ENCODE measurements around the gene ERG. TPM values are rescaled to one million over a fixed set of nuclear protein-coding genes. Genes with fewer than 3 reads are reported as not detected.

ERG gene
- total RNA-seq, 2 donors from 2014 or later: not detected

DNA sequence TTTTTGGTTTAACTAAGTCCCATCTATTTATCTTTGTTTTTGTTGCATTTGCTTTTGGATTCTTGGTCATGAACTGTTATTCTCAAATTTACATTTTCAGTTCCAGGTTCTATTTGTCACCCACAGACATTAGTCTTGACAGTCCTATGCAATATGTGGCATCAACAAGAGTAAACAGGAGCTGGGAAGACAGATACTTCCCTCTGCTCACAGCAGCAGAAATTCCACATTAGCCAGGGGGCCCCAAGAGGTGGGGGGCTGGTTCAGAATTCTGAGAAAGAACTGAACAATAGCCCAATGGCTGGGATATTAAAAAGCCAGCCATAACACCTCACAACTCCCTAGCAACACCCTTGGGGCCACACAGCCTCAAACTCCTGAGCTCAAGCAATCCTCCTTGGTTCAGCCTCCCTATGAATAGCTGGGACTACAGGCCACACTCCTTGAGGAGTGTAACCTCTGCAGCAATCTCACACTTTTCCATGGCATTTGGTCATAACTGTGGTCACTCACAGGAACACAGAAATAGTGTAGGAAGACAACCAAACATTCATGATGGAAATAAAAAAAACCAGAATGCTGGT is 67.8 kb downstream of the ERG start:
- ATAC-seq (no peak), DNase-seq (ENCODE audit: low spot score) (no peak)
- Mint-ChIP-seq H3K27me3 (peaks cover 0 to 14% of the 10 kb centered on the region in 2 donors), H3K36me3 (no peaks in the 10 kb centered on the region), H3K4me1 (ENCODE audit: low read depth in 2 of 2) (no peaks in the 10 kb centered on the region), H3K9me3 (no peaks in the 10 kb centered on the region), H3K27ac (no peak overlapping the region), H3K4me3 (no peak overlapping the region)

DNA sequence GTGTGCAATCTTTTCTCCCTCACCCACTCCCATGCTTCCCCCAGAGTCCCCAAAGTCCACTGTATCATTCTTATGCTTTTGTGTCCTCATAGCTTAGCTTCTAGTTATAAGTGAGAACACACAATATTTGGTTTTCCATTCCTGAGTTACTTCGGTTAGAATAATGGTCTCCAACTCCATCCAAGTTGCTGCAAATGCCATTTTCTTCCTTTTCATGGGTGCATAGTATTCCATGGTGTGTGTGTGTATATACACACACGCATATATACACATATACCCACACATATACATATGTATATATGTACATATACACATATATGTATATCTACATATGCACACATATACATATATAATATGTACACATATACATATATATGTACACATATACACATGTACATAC is 69.3 kb downstream of the ERG start:
- H3K27ac Mint-ChIP-seq: no peak overlapping the region
- no peaks in the 10 kb centered on the region for H3K36me3 Mint-ChIP-seq
- H3K4me1 Mint-ChIP-seq (ENCODE audit: low read depth in 2 of 2): no peaks in the 10 kb centered on the region
- H3K27me3 Mint-ChIP-seq: peaks cover 0 to 11% of the 10 kb centered on the region in 2 donors
- ATAC-seq: no peak
- no peak for DNase-seq (ENCODE audit: low spot score)
- no peak overlapping the region for H3K4me3 Mint-ChIP-seq
- no peaks in the 10 kb centered on the region for H3K9me3 Mint-ChIP-seq

DNA sequence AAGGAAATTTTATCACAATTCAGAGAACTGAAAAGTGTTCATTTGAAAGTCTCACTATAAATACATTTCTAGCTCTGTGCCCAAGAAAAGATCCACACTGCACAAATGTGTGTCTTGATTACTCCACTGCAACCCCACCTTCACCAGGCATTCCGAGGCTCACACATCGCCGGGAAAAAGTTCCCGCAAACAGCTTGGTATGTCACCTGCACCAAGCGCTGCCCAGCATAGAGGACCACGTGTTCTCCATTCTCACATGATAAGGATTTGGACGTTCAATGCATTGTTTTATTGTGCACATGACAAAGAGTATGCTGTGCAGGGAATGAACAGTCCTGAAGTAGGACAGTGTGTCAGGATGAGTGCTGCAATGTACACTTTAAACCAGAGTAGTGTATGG is 70.1 kb downstream of the ERG start:
- no peaks in the 10 kb centered on the region for H3K9me3 Mint-ChIP-seq
- DNase-seq (ENCODE audit: low spot score) (no peak), ATAC-seq (no peak)
- H3K4me3 Mint-ChIP-seq: no peak overlapping the region
- H3K27me3 Mint-ChIP-seq: peaks cover 0 to 14% of the 10 kb centered on the region in 2 donors
- H3K4me1 Mint-ChIP-seq (ENCODE audit: low read depth in 2 of 2): no peaks in the 10 kb centered on the region
- no peaks in the 10 kb centered on the region for H3K36me3 Mint-ChIP-seq
- H3K27ac Mint-ChIP-seq: no peak overlapping the region

DNA sequence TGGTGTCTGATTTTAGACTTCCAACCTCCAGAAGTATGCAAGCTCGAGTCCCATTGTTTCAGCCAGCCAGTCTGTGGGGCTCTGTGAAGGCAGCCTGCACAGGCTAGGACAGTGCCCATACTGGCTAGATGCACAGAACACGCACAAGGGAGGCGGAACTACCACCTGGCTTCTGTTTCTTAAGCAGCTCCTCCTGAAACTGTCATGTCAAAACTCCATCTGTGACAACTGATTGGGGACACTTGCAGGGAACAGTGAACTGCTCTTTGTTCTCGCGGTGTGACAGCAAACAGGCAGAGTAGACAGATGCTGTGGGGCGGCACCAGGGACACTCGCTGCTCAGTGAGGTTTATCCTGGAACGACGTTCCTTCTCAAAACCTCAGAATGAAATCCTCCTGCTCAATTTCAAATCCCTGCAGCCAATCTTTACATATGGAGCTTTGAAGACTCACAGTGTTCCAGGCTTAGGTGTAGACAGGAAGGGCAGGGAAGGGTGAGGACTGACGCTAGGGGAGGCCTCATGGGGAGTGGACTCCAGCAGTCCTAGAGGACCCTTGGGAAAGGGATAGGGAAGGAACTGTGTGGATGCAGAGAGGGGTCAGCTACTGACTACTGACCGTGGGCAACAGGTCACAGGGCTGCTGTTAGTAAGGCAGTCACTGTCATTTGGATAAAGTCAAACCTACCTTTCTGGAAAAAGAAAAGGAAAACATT is 73.8 kb downstream of the ERG start:
- H3K4me1 Mint-ChIP-seq (ENCODE audit: low read depth in 2 of 2): no peaks in the 10 kb centered on the region

DNA sequence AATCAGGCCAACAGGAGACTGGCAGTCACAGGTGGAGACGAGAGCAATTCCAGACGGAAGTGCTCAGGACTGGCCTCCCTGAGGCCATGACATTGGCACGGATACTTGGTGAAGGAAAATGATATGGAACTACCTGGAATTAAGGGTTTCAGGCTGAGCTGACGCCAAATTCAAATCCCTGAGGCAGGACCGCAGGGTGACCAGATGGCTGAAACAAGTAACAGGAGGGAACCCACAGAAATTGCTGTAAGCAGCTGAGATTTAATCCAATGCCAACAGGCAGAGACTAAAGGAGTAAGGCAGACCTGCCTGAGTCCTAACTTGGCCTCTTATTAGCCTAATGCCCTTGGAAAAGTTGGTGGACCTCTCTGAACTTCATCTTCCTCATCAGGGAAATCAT is 76.2 kb downstream of the ERG start:
- Mint-ChIP-seq H3K9me3 (no peaks in the 10 kb centered on the region), H3K4me3 (no peak overlapping the region), H3K27ac (no peak overlapping the region), H3K36me3 (no peaks in the 10 kb centered on the region), H3K27me3 (peaks cover 0 to 11% of the 10 kb centered on the region in 2 donors), H3K4me1 (ENCODE audit: low read depth in 2 of 2) (no peaks in the 10 kb centered on the region)
- ATAC-seq (no peak), DNase-seq (ENCODE audit: low spot score) (no peak)

More for the DNA sequence above, 73.8 kb downstream of the ERG start:
- Mint-ChIP-seq H3K27me3 (peaks cover 0 to 11% of the 10 kb centered on the region in 2 donors), H3K27ac (no peak overlapping the region), H3K36me3 (no peaks in the 10 kb centered on the region), H3K4me3 (no peak overlapping the region), H3K9me3 (no peaks in the 10 kb centered on the region)
- ATAC-seq (peak in 1 of 2 donors; percentile 46), DNase-seq (ENCODE audit: low spot score) (no peak)

DNA sequence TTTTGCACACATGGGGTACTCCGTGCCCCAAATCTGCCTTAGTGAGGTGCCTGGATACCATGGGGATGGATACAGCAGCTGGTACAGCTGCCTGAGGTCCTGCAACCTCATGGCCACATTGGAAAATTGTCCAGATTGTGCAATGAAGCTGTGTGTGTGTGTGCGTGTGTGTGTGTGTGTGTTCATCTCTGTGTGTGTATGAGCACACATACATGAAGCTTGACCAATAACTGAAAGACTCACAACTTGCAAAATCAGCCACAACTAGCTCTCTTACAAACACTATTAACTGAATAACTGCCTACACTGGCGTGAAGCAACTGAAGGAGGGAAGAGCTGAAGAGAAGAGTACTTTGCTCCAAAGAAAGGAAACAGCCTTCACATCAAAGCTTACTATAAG is 78.1 kb downstream of the ERG start:
- Mint-ChIP-seq H3K9me3 (no peaks in the 10 kb centered on the region), H3K27me3 (peaks cover 6 to 9% of the 10 kb centered on the region in 2 donors), H3K4me3 (no peak overlapping the region), H3K27ac (no peak overlapping the region), H3K4me1 (ENCODE audit: low read depth in 2 of 2) (no peaks in the 10 kb centered on the region), H3K36me3 (no peaks in the 10 kb centered on the region)
- ATAC-seq: no peak
- DNase-seq (ENCODE audit: low spot score): no peak

DNA sequence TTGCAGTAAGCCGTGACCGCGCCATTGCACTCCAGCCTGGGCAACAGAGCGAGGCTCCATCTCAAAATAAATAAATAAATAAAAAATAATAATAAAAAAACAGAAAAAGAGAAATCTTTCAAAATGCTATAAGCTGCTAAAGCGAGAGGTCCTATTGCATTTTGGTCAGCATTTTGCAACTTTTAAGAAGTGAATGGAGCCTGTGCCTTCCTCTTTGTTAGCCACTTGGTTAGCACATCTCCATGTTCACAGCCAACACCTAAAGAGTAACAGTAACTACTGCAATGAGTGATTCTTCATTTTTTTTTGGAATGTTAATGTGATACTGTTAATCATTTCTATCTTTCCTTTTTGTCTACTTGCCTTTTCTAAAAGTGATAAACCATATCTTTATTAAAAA is 80.6 kb downstream of the ERG start:
- Mint-ChIP-seq H3K4me1 (ENCODE audit: low read depth in 2 of 2) (no peaks in the 10 kb centered on the region), H3K36me3 (no peaks in the 10 kb centered on the region), H3K9me3 (no peaks in the 10 kb centered on the region), H3K27me3 (peaks cover 16 to 26% of the 10 kb centered on the region in 2 donors), H3K27ac (no peak overlapping the region), H3K4me3 (no peak overlapping the region)
- ATAC-seq: no peak
- DNase-seq (ENCODE audit: low spot score): no peak

DNA sequence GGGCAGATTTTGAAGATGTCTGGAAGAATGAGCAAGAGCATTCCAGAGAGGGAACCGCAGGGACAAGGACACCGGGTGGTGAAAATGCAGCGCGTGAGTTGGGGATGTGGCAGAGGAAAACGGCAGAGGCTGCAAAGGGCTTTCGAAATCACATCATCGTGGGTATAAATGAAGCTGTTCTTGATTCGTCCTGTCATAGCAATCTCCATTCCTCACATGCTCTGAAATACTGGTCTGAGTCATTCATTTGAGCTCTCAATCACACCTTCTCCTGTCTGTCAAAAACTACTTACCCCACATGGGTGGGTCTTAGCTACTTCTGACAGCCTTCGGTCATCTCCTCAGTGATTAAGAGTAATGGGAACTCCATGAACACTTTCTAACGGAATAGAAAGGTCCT is 81.5 kb downstream of the ERG start:
- Mint-ChIP-seq H3K27ac (no peak overlapping the region), H3K36me3 (no peaks in the 10 kb centered on the region), H3K9me3 (no peaks in the 10 kb centered on the region), H3K4me3 (no peak overlapping the region), H3K27me3 (peaks cover 21 to 34% of the 10 kb centered on the region in 2 donors), H3K4me1 (ENCODE audit: low read depth in 2 of 2) (no peaks in the 10 kb centered on the region)
- no peak for DNase-seq (ENCODE audit: low spot score)
- peak in 1 of 2 donors; percentile 64 for ATAC-seq

DNA sequence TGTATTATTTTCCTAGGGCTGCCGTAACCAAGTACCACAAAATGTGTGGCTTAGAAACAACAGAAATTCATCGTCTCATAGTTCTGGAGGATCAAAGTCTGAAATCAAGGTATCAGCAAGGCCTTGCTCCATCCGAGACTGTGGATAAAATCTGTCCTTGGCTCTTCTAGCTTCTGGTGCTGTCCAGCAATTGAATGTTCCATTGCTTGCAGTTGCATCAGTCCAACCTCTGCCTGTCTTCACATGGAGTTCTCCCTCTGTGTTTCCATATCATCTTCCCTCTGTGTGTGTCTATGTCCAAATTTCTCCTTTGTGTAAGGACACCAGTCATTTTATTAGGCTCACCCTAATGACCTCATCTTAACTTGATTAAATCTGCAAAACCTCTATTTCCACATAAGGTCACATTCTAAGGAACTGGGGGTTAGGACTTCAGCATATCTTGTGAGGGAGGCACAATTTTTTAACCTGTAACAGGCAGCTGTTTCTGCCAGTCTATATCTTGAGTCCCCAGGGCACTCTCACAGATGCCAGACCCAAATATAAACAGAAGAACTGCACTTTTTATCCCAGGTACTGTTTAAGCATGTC is 84.2 kb downstream of the ERG start:
- no peak for DNase-seq (ENCODE audit: low spot score)
- H3K36me3 Mint-ChIP-seq: no peaks in the 10 kb centered on the region
- no peaks in the 10 kb centered on the region for H3K9me3 Mint-ChIP-seq
- H3K27me3 Mint-ChIP-seq: peaks cover 21 to 34% of the 10 kb centered on the region in 2 donors
- H3K4me1 Mint-ChIP-seq (ENCODE audit: low read depth in 2 of 2): no peaks in the 10 kb centered on the region
- no peak overlapping the region for H3K4me3 Mint-ChIP-seq
- no peak overlapping the region for H3K27ac Mint-ChIP-seq
- ATAC-seq: no peak

DNA sequence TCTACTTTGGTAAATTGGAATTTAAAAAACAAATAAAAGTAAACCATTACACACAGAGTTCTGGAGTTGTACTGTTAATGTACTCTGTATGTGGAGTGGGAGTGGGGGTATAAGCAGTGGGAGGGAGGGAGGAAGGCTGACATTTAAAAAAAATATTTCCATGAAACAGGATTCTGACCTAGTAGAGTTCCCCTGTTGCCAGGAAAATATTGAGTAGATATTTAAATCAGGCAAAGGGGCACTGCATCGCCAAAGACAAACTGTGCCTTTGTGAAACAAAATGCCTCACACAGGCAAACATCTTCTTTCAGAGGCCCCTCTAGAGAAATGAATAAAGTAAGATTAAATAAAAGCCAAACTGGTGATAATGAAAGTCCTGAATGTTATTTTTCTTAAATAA is 87.8 kb downstream of the ERG start:
- no peak for DNase-seq (ENCODE audit: low spot score)
- ATAC-seq: no peak

DNA sequence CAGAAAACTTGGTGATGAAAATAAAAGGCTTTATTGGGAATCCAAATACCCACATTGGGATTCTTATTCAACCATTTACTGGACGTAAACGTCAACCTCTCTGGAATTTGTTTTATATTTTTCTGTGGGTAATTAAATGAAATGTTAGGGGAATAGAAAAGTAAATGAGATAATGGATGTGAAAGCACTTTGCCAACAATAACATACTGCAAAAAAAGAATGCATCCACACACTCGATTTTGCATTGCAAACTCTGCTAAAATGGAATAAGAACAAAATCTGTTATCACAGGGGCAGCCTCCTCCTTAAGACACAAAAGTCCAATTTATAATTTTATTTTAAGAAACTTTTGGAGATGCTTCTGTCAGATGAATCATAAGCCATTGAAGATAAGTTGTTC is 88.4 kb downstream of the ERG start:
- no peak for ATAC-seq
- H3K36me3 Mint-ChIP-seq: no peaks in the 10 kb centered on the region

More for the DNA sequence above, 87.8 kb downstream of the ERG start:
- Mint-ChIP-seq H3K4me3 (no peak overlapping the region), H3K27me3 (peaks cover 25 to 31% of the 10 kb centered on the region in 2 donors), H3K4me1 (ENCODE audit: low read depth in 2 of 2) (peaks cover 0 to 3% of the 10 kb centered on the region in 2 donors), H3K9me3 (no peaks in the 10 kb centered on the region), H3K27ac (no peak overlapping the region), H3K36me3 (no peaks in the 10 kb centered on the region)

DNA sequence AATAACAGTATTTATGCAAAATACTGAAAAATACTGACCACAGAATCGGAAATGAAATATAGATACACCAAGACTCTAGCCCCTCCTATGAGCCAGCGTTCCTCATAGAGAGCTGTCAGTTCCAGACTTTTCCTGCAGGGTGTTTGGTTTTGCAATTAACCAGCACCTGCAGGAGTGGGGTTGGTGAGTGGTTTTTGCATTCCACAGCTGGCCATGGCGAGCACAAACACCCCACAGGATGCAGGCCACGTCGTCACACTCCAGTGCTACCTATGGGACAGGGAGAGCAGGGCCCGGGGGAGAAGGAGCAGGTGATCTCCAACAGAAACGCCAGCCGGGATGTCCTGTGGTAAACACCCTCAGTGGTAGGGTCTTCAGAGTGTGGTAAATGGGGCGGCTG is 94.1 kb downstream of the ERG start:
- DNase-seq (ENCODE audit: low spot score) (no peak), ATAC-seq (no peak)
- H3K27me3 Mint-ChIP-seq: peaks cover 0 to 24% of the 10 kb centered on the region in 2 donors
- no peak overlapping the region for H3K27ac Mint-ChIP-seq
- H3K9me3 Mint-ChIP-seq: no peaks in the 10 kb centered on the region
- no peak overlapping the region for H3K4me3 Mint-ChIP-seq
- no peaks in the 10 kb centered on the region for H3K36me3 Mint-ChIP-seq
- peaks cover 0 to 3% of the 10 kb centered on the region in 2 donors for H3K4me1 Mint-ChIP-seq (ENCODE audit: low read depth in 2 of 2)

More for the DNA sequence above, 88.4 kb downstream of the ERG start:
- Mint-ChIP-seq H3K4me1 (ENCODE audit: low read depth in 2 of 2) (peaks cover 0 to 3% of the 10 kb centered on the region in 2 donors), H3K9me3 (no peaks in the 10 kb centered on the region), H3K4me3 (no peak overlapping the region), H3K27me3 (peaks cover 22 to 26% of the 10 kb centered on the region in 2 donors), H3K27ac (no peak overlapping the region)
- DNase-seq (ENCODE audit: low spot score): no peak

DNA sequence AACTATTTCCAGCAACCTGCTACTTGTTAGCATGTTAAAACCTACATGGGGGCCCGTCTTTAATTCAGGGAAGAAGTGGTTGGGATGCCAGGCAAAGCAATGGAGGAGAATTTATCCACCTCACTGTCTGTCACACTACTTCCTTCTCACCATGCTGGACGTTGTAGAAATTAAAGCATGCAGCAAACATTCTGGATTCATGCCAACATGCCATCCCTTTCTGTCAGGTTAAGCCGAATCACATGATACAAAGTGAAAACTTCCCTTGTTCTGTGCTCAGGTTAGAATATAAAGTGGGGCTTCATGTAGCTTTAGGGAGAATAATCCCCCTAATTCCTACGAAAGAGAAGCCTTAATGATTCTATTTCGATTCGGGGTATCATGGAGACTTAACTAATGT is 95.5 kb downstream of the ERG start:
- no peak overlapping the region for H3K27ac Mint-ChIP-seq
- no peak overlapping the region for H3K4me3 Mint-ChIP-seq
- H3K4me1 Mint-ChIP-seq (ENCODE audit: low read depth in 2 of 2): no peaks in the 10 kb centered on the region
- no peak for ATAC-seq
- H3K9me3 Mint-ChIP-seq: no peaks in the 10 kb centered on the region
- H3K27me3 Mint-ChIP-seq: peaks cover 0 to 20% of the 10 kb centered on the region in 2 donors
- no peaks in the 10 kb centered on the region for H3K36me3 Mint-ChIP-seq
- DNase-seq (ENCODE audit: low spot score): no peak

DNA sequence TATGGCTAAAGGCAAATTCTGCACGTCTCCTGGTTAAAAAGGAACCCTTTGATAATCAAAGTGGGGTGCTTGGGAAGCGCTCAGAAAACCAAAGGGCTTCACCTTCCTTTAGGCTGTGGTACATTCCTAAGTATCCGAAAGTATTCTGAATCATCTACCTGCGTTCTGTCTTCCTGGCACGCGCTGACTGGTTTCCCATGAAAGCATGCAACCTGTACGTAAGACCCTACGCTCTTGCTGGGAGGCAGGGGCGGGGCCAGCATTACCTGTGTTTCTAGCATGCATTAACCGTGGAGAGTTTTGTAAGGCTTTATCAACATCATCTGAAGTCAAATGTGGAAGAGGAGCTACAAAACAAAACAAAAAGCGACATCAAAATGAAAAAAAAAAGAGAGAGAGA is 96.0 kb downstream of the ERG start:
- Mint-ChIP-seq H3K4me3 (no peak overlapping the region), H3K4me1 (ENCODE audit: low read depth in 2 of 2) (no peaks in the 10 kb centered on the region), H3K27ac (no peak overlapping the region), H3K9me3 (no peaks in the 10 kb centered on the region), H3K36me3 (no peaks in the 10 kb centered on the region), H3K27me3 (peaks cover 0 to 23% of the 10 kb centered on the region in 2 donors)
- DNase-seq (ENCODE audit: low spot score): no peak
- ATAC-seq: no peak
